ENCODE data around the gene ROBO1.

DNA sequence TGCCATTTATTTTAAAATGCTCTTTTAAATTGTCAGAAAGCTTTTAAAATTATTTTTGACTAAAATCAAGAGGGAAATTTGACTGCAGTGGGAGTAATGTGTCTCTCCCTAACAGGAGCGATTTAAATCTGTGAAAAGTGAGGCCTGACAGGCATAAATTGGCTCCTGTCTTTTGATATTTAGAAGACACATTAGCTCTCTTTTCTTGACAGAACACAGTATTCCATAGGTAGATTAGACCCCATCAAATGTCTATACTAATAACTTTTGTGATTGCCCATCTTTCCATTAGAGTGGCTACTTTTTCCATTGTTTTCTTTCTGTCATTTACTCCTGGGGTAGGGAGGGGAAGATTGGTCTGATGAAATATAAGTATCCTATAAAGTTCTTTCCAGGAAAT lies 866.3 kb downstream of the ROBO1 start:
- TF ChIP-seq, protein P1, sequence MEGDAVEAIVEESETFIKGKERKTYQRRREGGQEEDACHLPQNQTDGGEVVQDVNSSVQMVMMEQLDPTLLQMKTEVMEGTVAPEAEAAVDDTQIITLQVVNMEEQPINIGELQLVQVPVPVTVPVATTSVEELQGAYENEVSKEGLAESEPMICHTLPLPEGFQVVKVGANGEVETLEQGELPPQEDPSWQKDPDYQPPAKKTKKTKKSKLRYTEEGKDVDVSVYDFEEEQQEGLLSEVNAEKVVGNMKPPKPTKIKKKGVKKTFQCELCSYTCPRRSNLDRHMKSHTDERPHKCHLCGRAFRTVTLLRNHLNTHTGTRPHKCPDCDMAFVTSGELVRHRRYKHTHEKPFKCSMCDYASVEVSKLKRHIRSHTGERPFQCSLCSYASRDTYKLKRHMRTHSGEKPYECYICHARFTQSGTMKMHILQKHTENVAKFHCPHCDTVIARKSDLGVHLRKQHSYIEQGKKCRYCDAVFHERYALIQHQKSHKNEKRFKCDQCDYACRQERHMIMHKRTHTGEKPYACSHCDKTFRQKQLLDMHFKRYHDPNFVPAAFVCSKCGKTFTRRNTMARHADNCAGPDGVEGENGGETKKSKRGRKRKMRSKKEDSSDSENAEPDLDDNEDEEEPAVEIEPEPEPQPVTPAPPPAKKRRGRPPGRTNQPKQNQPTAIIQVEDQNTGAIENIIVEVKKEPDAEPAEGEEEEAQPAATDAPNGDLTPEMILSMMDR (IDR thresholded peaks at IDR 0.05; ENCODE audit: low read depth, low read length, missing input control), result no peak
- TF ChIP-seq, protein P2, sequence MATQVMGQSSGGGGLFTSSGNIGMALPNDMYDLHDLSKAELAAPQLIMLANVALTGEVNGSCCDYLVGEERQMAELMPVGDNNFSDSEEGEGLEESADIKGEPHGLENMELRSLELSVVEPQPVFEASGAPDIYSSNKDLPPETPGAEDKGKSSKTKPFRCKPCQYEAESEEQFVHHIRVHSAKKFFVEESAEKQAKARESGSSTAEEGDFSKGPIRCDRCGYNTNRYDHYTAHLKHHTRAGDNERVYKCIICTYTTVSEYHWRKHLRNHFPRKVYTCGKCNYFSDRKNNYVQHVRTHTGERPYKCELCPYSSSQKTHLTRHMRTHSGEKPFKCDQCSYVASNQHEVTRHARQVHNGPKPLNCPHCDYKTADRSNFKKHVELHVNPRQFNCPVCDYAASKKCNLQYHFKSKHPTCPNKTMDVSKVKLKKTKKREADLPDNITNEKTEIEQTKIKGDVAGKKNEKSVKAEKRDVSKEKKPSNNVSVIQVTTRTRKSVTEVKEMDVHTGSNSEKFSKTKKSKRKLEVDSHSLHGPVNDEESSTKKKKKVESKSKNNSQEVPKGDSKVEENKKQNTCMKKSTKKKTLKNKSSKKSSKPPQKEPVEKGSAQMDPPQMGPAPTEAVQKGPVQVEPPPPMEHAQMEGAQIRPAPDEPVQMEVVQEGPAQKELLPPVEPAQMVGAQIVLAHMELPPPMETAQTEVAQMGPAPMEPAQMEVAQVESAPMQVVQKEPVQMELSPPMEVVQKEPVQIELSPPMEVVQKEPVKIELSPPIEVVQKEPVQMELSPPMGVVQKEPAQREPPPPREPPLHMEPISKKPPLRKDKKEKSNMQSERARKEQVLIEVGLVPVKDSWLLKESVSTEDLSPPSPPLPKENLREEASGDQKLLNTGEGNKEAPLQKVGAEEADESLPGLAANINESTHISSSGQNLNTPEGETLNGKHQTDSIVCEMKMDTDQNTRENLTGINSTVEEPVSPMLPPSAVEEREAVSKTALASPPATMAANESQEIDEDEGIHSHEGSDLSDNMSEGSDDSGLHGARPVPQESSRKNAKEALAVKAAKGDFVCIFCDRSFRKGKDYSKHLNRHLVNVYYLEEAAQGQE (IDR thresholded peaks at IDR 0.05), result no peak
- TF ChIP-seq SP1 (IDR thresholded peaks at IDR 0.05) (no peak), JUND (IDR thresholded peaks at IDR 0.05) (no peak), RAD21 (IDR thresholded peaks at IDR 0.05) (no peak)
- TF ChIP-seq, protein P3, sequence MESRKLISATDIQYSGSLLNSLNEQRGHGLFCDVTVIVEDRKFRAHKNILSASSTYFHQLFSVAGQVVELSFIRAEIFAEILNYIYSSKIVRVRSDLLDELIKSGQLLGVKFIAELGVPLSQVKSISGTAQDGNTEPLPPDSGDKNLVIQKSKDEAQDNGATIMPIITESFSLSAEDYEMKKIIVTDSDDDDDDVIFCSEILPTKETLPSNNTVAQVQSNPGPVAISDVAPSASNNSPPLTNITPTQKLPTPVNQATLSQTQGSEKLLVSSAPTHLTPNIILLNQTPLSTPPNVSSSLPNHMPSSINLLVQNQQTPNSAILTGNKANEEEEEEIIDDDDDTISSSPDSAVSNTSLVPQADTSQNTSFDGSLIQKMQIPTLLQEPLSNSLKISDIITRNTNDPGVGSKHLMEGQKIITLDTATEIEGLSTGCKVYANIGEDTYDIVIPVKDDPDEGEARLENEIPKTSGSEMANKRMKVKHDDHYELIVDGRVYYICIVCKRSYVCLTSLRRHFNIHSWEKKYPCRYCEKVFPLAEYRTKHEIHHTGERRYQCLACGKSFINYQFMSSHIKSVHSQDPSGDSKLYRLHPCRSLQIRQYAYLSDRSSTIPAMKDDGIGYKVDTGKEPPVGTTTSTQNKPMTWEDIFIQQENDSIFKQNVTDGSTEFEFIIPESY (IDR thresholded peaks at IDR 0.05), result no peak
- TF ChIP-seq, protein P4, sequence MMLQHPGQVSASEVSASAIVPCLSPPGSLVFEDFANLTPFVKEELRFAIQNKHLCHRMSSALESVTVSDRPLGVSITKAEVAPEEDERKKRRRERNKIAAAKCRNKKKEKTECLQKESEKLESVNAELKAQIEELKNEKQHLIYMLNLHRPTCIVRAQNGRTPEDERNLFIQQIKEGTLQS (IDR thresholded peaks at IDR 0.05), result no peak
